AG04450 (cell line): Measurements from ENCODE around the gene LRWD1. TPM values are rescaled to one million over a fixed set of nuclear protein-coding genes. Genes with fewer than 3 reads are reported as not detected.

Source experiments
- CTCF ChIA-PET: fragments of 300-600, 350-600 bp; formaldehyde crosslinking; extraction: SDS; loops from one replicate; lab custom pipeline; 2022; ENCODE audit warnings: antibody characterized with exemption, inconsistent platforms; lab: Charles Lee
- POLR2A ChIA-PET: fragments of 350-600 bp; formaldehyde crosslinking; extraction: SDS; loops from one replicate; lab custom pipeline; 2021; ENCODE audit warnings: antibody characterized with exemption, inconsistent platforms; lab: Yijun Ruan, JAX
- DNase-seq: peaks from one replicate; pipeline ENCODE4 v3.0.0-alpha.2; 2011; ENCODE audit warnings: low read depth, low spot score
- H3K27ac ChIP-seq: one replicate; pipeline ENCODE4 v1.5.1; 2012; ENCODE audit warnings: low read depth, low read length, control low read depth
- H3K27me3 ChIP-seq: one replicate; pipeline ENCODE4 v1.6.0; 2012; ENCODE audit warnings: low read length; ENCODE audit not compliant: control insufficient read depth, insufficient read depth
- H3K4me3 ChIP-seq: 2 replicates; pipeline ENCODE4 v1.5.1; 2011; ENCODE audit warnings: mild to moderate bottlenecking, low read depth, low read length, control low read depth
- H3K9me3 ChIP-seq: 2 replicates; pipeline ENCODE4 v1.5.1; 2012; ENCODE audit warnings: low read length; ENCODE audit not compliant: control insufficient read depth, insufficient read depth
- polyA minus RNA-seq: library from RNA; depleted of rRNA, polyadenylated mRNA; stranded (reverse); fragments of >200 nt; gene quantifications from 2 replicates; pipeline ENCODE4 v1.2.3, GENCODE V29; 2011; rRNA and poly(A)+ RNA removed
- polyA plus RNA-seq: library from polyadenylated mRNA; depleted of rRNA; stranded (reverse); fragments of >200 nt; gene quantifications from 2 replicates; pipeline ENCODE4 v1.2.3, GENCODE V29; 2011; rRNA removed
- TF ChIP-seq, protein P1 (sequence below): IDR thresholded peaks from 2 replicates; pipeline ENCODE4 v1.5.1; 2011; ENCODE audit warnings: low read depth, low read length, control low read depth, inconsistent platforms

Gene LRWD1
- polyA plus RNA-seq (9.2 and 12.2 TPM in 2 replicates), polyA minus RNA-seq (10.1 and 15.6 TPM in 2 replicates)

DNA sequence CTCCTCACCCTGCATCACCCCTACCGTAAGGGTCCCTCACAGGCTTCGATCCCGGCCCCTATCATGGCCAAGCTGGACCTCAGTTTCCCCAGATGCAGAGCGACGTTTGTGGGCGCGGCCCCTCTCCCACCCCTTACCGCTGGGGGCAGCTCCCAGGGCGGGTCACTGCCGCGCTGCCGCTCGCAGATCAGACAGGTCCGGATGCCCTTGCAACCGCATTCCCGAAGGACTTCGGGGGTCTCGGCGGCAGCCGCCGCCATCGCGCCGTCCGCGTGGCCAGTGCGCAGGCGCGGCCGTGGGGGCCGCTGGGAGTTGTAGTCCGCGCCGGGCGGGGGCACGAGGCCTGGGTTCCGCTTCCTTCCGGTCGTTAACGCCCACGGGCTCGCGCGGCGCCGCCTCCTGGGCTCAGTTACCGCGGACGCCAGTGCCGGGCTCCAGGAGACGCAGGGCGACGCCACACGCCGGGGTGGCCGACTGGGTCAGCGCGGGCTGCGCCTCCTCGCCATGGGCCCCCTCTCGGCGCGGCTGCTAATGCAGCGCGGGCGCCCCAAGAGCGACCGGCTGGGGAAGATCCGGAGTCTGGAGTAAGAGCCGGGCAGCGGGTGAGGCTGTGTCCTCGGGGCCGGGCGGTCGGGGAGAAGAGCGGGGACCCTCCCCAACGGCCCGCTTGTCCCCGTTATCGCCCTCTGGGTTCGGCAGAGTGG lies at the start of gene LRWD1, which contains the start of gene ALKBH4:
Gene LRWD1 (plus strand): TSS at position 408 of the 704 bp plus-strand sequence. CDS start 97 bp downstream, at position 505.
Gene ALKBH4 (minus strand): TSS at position 287 of the 704 bp plus-strand sequence. CDS start 27 bp downstream, at position 260.
- H3K27me3 ChIP-seq, result no peaks in the 10 kb centered on the region
- peak within 1 kb of the TSS; percentile 98 for H3K4me3 ChIP-seq
- H3K9me3 ChIP-seq, result no peaks in the 10 kb centered on the region; the same call in 1 of the 2 replicates
- ChIA-PET CTCF (interaction anchor here (0.7 kb wide), 1 partner anchor 8 kb away, joined by 4 read pairs; no protein-coding TSS in a partner anchor), POLR2A (interaction anchor here (0.6 kb wide), 1 partner anchor 55 kb away, joined by 5 read pairs; no protein-coding TSS in a partner anchor)
- peak; percentile 67 for DNase-seq
- H3K27ac ChIP-seq, result peak within 1 kb of the TSS; percentile 1
- TF ChIP-seq, protein P1, sequence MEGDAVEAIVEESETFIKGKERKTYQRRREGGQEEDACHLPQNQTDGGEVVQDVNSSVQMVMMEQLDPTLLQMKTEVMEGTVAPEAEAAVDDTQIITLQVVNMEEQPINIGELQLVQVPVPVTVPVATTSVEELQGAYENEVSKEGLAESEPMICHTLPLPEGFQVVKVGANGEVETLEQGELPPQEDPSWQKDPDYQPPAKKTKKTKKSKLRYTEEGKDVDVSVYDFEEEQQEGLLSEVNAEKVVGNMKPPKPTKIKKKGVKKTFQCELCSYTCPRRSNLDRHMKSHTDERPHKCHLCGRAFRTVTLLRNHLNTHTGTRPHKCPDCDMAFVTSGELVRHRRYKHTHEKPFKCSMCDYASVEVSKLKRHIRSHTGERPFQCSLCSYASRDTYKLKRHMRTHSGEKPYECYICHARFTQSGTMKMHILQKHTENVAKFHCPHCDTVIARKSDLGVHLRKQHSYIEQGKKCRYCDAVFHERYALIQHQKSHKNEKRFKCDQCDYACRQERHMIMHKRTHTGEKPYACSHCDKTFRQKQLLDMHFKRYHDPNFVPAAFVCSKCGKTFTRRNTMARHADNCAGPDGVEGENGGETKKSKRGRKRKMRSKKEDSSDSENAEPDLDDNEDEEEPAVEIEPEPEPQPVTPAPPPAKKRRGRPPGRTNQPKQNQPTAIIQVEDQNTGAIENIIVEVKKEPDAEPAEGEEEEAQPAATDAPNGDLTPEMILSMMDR, result no peak

DNA sequence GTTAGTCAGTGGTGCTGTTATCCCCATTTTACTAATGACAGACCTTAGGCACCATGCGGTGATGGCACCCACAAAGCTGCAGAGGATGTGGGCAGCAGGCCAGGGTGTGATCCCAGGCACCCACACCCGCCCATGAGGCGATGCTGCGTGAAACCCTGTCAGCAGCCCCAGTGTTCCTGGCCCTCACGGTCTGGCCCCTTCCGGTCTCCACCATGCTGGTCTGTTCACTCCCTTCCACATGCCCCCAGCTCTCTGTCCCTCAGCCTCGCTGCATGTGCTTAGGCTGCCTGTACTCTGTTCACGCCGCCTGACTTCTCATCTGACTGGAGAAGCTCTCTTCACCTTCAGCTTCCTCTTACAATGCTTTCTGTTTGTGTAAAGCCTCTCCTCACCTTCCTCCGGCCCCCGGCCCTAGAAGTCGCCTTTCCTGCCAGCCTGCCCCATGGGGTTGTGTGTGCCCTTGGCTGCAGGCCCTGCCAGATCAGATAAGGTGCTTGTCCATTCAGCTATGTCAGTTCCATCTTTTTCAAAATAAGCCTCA lies 49.0 kb upstream of the LRWD1 start:
- TF ChIP-seq, protein P1, result no peak
- POLR2A ChIA-PET, result no interaction called here
- CTCF ChIA-PET, result no interaction called here
- Histone ChIP-seq H3K27me3 (no peaks in the 10 kb centered on the region), H3K27ac (no peak overlapping the region), H3K9me3 (no peaks in the 10 kb centered on the region), H3K4me3 (no peak overlapping the region)
- DNase-seq, result no peak

DNA sequence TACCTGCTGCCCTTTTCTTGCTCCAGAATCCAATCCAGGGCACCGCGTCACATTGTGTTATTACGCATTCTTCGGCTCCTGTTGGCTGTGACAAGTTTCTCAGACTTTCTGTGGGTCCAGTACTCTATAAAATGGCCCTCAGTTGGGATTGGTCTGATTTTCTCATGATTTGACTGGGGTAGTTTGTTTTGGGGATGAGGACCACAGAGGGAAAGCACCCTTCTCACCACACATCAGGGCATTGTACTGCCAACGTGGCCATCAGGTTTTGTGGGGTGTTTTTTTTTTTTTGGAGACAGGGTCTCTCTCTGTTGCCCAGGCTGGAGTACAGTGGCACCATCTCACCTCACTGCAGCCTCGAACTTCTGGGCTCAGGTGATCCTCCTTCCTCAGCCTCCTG lies 48.4 kb upstream of the LRWD1 start:
- Histone ChIP-seq H3K27me3 (no peaks in the 10 kb centered on the region), H3K9me3 (no peaks in the 10 kb centered on the region), H3K4me3 (no peak overlapping the region), H3K27ac (no peak overlapping the region)
- CTCF ChIA-PET, result no interaction called here
- TF ChIP-seq, protein P1, result no peak
- POLR2A ChIA-PET, result no interaction called here
- no peak for DNase-seq

DNA sequence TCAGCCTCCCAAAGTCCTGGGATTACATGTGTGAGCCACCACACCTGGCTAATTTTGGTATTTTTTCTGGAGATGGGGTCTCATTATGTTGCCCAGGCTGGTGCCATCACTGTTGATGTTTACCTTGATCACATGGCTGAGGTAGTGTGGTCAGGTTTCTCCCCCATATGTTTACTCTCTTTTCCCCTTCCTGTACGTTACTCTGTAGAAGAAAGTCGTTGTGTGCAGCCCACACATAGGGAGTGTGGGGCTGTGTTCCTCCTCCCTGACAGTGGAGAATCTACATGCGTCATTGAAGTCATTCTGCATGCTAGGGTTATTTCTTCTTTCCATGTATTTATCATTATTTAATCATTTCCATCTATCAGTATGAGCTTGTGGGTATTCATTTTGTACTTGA lies 47.7 kb upstream of the LRWD1 start:
- H3K4me3 ChIP-seq, result no peak overlapping the region
- no peaks in the 10 kb centered on the region for H3K27me3 ChIP-seq
- no peak for DNase-seq
- TF ChIP-seq, protein P1, result no peak
- CTCF ChIA-PET, result interaction anchor here (0.6 to 0.9 kb wide), 2 partner anchors 18 to 181 kb away, joined by 3 to 4 read pairs; no protein-coding TSS in a partner anchor
- H3K27ac ChIP-seq, result no peak overlapping the region
- no peaks in the 10 kb centered on the region for H3K9me3 ChIP-seq
- POLR2A ChIA-PET, result no interaction called here

DNA sequence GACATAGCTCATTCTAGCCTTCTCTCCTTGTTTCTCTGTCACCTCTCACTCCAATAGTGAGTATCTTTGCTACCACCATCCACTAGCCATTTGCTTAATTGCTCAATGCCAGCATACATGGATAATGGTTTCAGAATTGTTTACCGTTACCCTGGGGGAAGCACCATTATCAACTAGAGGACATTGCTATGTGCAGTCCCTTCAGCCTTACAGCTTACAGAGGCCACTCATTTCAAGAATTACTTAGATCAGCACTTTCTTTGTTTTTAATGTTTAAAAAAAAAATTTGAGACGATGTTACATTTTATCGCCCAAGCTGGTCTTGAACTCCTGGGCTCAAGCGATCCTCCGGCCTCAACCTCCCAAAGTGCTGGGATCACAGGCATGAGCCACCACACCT lies 46.2 kb upstream of the LRWD1 start:
- Histone ChIP-seq H3K27me3 (no peaks in the 10 kb centered on the region), H3K9me3 (no peaks in the 10 kb centered on the region), H3K4me3 (no peak overlapping the region), H3K27ac (no peak overlapping the region)
- TF ChIP-seq, protein P1, result no peak
- POLR2A ChIA-PET, result no interaction called here
- CTCF ChIA-PET, result no interaction called here
- DNase-seq, result no peak
